ENCODE data around the gene XG. TPM values are rescaled to one million over a fixed set of nuclear protein-coding genes. Genes with fewer than 3 reads are reported as not detected.

The XG gene
- total and polyA plus RNA-seq, 2 of the 4 experiments (the other 2 are of a cell fraction), result under 0.01 TPM; not detected in 1

- H3K9me3 ChIP-seq (ENCODE audit: control insufficient read depth, insufficient read depth, low read length), result no peaks in the 10 kb centered on the region
- no peak overlapping the region for H3K14ac ChIP-seq (replicated peaks; ENCODE audit: low read depth, low read length)
- ATAC-seq (ENCODE audit: low read depth), result no peak
- no peak overlapping the region for H2AK5ac ChIP-seq (ENCODE audit: low read depth, low read length)
- H3K4me3 ChIP-seq (ENCODE audit: insufficient read depth, low read depth, low read length), result no peak overlapping the region
- no peak overlapping the region for H3K9ac ChIP-seq (ENCODE audit: low read depth, low read length)
- TF ChIP-seq CHD1 (IDR thresholded peaks at IDR 0.05; ENCODE audit: low read depth, low read length) (no peak), BHLHE40 (IDR thresholded peaks at IDR 0.05; ENCODE audit: low read depth, low read length) (no peak), MXI1 (IDR thresholded peaks at IDR 0.05; ENCODE audit: borderline replicate concordance, low read depth, low read length) (no peak)
- 80% methylated on average over 1 of the region's 18 CpGs; no CpG with 5 or more reads in 1 of the 2 experiments for WGBS, 2 experiments (ENCODE audit: extremely low coverage in 2 of 2, insufficient read length in 1 of 2)
- in situ Hi-C loops (cut with MboI; ENCODE audit: low sequenced_read_pairs) (no loop called here), dilution Hi-C loops (cut with HindIII; ENCODE audit: low sequenced_read_pairs, unreplicated experiment) (no loop called here), intact Hi-C loops (cut with micrococcal nuclease) (no loop called here)
- no peak overlapping the region for H3K23ac ChIP-seq (ENCODE audit: low read depth, low read length)
- POLR2A ChIA-PET (ENCODE audit: unreplicated experiment), result no interaction called here
- H3K4me2 ChIP-seq (ENCODE audit: low read depth, low read length), result no peak overlapping the region
- no peak overlapping the region for H4K5ac ChIP-seq (ENCODE audit: low read depth, low read length)
- peaks cover 17 to 85% of the 10 kb centered on the region in 2 experiments for H3K79me1 ChIP-seq (ENCODE audit: low read depth in 1 of 2, low read length in 2 of 2)
- H2BK15ac ChIP-seq (ENCODE audit: low read depth, low read length), result no peak overlapping the region
- no peak overlapping the region for H2BK5ac ChIP-seq (ENCODE audit: low read depth, low read length, poor library complexity, severe bottlenecking)
- no TSS peak for BruUV-seq (replicated peaks)
- H4K20me1 ChIP-seq (ENCODE audit: insufficient read depth, low read length), result peaks cover 96% of the 10 kb centered on the region
- H4K91ac ChIP-seq (ENCODE audit: insufficient read depth, low read depth, low read length), result no peak overlapping the region
- no peak overlapping the region for H3K56ac ChIP-seq (ENCODE audit: extremely low read depth, insufficient read depth, low read length)
- no peak overlapping the region for H4K8ac ChIP-seq (ENCODE audit: low read depth in 2 of 2, low read length in 2 of 2)
- no peak overlapping the region for H2BK20ac ChIP-seq (ENCODE audit: low read depth, low read length)
- H2BK120ac ChIP-seq (ENCODE audit: low read depth, low read length), result no peak overlapping the region
- CTCF ChIA-PET, result no interaction called here
- H3K4me1 ChIP-seq (ENCODE audit: control insufficient read depth, insufficient read depth, low read length), result peaks cover 23% of the 10 kb centered on the region
- H3K4ac ChIP-seq (ENCODE audit: low read depth, low read length), result no peak overlapping the region
- H3K18ac ChIP-seq (ENCODE audit: low read depth, low read length), result no peak overlapping the region
- H3K27ac ChIP-seq (ENCODE audit: insufficient read depth, low read length), result no peak overlapping the region
- H3K27me3 ChIP-seq (ENCODE audit: control insufficient read depth, insufficient read depth, low read length), result no peaks in the 10 kb centered on the region
- peaks cover 34% of the 10 kb centered on the region for H3K9me1 ChIP-seq (ENCODE audit: insufficient read depth, low read length)
- H2AFZ ChIP-seq (replicated peaks; ENCODE audit: low read length, poor library complexity), result no peak overlapping the region
- no peak for DNase-seq
- H3K36me3 ChIP-seq (ENCODE audit: control insufficient read depth, insufficient read depth, low read length), result peaks cover 7% of the 10 kb centered on the region
- H2AK9ac ChIP-seq (replicated peaks; ENCODE audit: low read depth, low read length, poor library complexity), result no peak overlapping the region
Observed at GRCh38 chrX:2705046-2705832, 46.6 kb upstream of the XG start.

All from IMR-90 (cell line).